KMS-11 (cell line): ENCODE data around the gene AJAP1.

ENCODE experiments used
- H2AFZ ChIP-seq: fragments of 200-600 bp; sonication (generic); 2 replicates; pipeline ENCODE4 v1.6.1; 2016; ENCODE audit warnings: antibody characterized with exemption, mixed run types, low read depth
- H3K27ac ChIP-seq: fragments of 200-600 bp; sonication (generic); 2 replicates; pipeline ENCODE4 v1.6.1; 2016; ENCODE audit warnings: mild to moderate bottlenecking, mixed run types
- H3K27me3 ChIP-seq: fragments of 200-600 bp; sonication (generic); 2 replicates; pipeline ENCODE4 v1.6.1; 2017; ENCODE audit warnings: mild to moderate bottlenecking, low read depth, mixed run types, moderate library complexity; ENCODE audit not compliant: insufficient read depth
- H3K36me3 ChIP-seq: fragments of 200-600 bp; sonication (generic); 2 replicates; pipeline ENCODE4 v1.6.1; 2017; ENCODE audit warnings: mild to moderate bottlenecking, mixed run types; ENCODE audit not compliant: insufficient read depth
- H3K4me1 ChIP-seq: fragments of 200-600 bp; sonication (generic); 2 replicates; pipeline ENCODE4 v1.6.1; 2016; ENCODE audit warnings: mild to moderate bottlenecking, low read depth, mixed run types; ENCODE audit not compliant: poor library complexity, severe bottlenecking
- H3K4me2 ChIP-seq: fragments of 200-600 bp; sonication (generic); 2 replicates; pipeline ENCODE4 v1.7.0; 2016; ENCODE audit warnings: mild to moderate bottlenecking, mixed run types
- H3K4me3 ChIP-seq: fragments of 200-600 bp; sonication (generic); IDR thresholded peaks from 2 replicates; pipeline ENCODE4 v1.6.1; 2017; ENCODE audit warnings: low read depth, low read length, mixed read lengths; ENCODE audit not compliant: insufficient read depth
- H3K79me2 ChIP-seq: fragments of 200-600 bp; sonication (generic); 2 replicates; pipeline ENCODE4 v1.6.1; 2016; ENCODE audit warnings: low read depth, mixed run types; ENCODE audit not compliant: insufficient read depth
- H3K9ac ChIP-seq: fragments of 200-600 bp; sonication (generic); 2 replicates; pipeline ENCODE4 v1.6.1; 2016; ENCODE audit warnings: mild to moderate bottlenecking, mixed run types
- H4K20me1 ChIP-seq: fragments of 200-600 bp; sonication (generic); 2 replicates; pipeline ENCODE4 v1.6.1; 2016; ENCODE audit warnings: mild to moderate bottlenecking, mixed run types; ENCODE audit not compliant: insufficient read depth
- TF ChIP-seq, protein P1 (sequence below): fragments of 200-600 bp; sonication (generic); conservative IDR thresholded peaks from 2 replicates; pipeline ENCODE4 v1.6.1; 2017; ENCODE audit warnings: low read depth, mild to moderate bottlenecking, antibody characterized with exemption, low read length, moderate library complexity, mixed read lengths

Gene AJAP1

DNA sequence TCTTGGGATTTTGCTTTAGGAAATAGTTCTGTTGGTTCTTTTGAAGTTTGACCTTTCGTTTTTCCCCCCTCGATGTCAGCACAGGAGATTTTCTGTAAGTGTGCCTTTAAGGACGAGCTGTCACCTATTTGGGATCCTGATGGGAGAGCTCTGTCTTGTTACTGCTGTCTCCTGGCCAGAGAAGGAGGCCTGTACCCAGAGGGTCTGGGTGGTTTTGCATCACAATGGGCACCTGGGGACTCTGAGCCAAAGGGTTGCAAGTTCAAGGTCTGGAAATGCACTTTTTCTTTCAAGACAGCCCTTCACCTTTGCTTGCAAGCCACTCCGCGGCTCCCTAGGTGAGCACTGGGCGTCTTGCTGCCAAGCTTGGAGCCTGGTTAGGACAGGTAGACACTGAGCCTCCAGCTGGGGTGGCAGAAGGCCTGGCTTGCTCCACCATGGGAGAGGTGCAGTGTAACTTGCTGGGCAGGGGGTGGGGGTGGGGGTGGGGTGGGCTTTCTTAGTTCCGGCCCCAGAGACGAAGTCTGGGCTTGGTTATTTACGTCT is 2.9 kb downstream of the AJAP1 start:
- Histone ChIP-seq H3K4me1 (no peaks in the 10 kb centered on the region), H3K79me2 (no peaks in the 10 kb centered on the region), H3K9ac (no peak overlapping the region), H3K36me3 (no peaks in the 10 kb centered on the region), H3K4me3 (no peak overlapping the region), H3K27me3 (peaks cover 5% of the 10 kb centered on the region), H3K27ac (no peak overlapping the region), H4K20me1 (no peaks in the 10 kb centered on the region), H2AFZ (no peak overlapping the region), H3K4me2 (no peak overlapping the region)
- TF ChIP-seq, protein P1, sequence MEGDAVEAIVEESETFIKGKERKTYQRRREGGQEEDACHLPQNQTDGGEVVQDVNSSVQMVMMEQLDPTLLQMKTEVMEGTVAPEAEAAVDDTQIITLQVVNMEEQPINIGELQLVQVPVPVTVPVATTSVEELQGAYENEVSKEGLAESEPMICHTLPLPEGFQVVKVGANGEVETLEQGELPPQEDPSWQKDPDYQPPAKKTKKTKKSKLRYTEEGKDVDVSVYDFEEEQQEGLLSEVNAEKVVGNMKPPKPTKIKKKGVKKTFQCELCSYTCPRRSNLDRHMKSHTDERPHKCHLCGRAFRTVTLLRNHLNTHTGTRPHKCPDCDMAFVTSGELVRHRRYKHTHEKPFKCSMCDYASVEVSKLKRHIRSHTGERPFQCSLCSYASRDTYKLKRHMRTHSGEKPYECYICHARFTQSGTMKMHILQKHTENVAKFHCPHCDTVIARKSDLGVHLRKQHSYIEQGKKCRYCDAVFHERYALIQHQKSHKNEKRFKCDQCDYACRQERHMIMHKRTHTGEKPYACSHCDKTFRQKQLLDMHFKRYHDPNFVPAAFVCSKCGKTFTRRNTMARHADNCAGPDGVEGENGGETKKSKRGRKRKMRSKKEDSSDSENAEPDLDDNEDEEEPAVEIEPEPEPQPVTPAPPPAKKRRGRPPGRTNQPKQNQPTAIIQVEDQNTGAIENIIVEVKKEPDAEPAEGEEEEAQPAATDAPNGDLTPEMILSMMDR, result no peak

DNA sequence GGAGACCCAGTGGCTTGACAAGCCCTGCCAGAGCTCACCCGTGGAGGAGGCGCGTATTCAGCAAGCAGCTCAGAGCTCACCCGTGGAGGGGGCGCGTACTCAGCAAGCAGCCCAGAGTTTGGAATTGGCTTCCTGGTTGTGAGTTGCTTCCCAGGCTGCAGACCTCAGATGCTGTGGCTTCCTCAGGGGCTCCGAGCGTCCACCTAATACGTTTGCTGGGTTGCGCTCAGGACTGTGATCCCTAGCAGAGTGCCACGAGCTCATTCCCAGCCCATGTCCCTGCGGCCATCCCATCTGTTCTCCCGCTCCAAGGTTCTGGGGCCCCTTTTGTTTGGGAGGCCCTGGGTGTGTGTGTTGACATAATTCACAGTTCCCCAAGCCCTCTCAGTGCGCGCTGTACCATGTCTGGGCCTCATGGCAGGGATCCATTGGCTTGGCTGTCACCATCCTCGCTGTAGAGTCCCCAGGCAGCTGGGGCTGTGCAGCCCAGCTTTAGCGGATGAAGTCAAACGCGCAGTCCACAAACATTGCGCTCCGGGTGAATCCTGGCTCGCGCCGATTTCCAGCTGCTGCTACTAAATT is 3.6 kb downstream of the AJAP1 start:
- Histone ChIP-seq H3K27ac (no peak overlapping the region), H3K36me3 (no peaks in the 10 kb centered on the region), H3K9ac (no peak overlapping the region), H3K27me3 (peaks cover 5% of the 10 kb centered on the region), H2AFZ (no peak overlapping the region), H3K4me3 (no peak overlapping the region), H4K20me1 (no peaks in the 10 kb centered on the region), H3K4me2 (no peak overlapping the region), H3K79me2 (no peaks in the 10 kb centered on the region), H3K4me1 (no peaks in the 10 kb centered on the region)
- TF ChIP-seq, protein P1, result no peak

DNA sequence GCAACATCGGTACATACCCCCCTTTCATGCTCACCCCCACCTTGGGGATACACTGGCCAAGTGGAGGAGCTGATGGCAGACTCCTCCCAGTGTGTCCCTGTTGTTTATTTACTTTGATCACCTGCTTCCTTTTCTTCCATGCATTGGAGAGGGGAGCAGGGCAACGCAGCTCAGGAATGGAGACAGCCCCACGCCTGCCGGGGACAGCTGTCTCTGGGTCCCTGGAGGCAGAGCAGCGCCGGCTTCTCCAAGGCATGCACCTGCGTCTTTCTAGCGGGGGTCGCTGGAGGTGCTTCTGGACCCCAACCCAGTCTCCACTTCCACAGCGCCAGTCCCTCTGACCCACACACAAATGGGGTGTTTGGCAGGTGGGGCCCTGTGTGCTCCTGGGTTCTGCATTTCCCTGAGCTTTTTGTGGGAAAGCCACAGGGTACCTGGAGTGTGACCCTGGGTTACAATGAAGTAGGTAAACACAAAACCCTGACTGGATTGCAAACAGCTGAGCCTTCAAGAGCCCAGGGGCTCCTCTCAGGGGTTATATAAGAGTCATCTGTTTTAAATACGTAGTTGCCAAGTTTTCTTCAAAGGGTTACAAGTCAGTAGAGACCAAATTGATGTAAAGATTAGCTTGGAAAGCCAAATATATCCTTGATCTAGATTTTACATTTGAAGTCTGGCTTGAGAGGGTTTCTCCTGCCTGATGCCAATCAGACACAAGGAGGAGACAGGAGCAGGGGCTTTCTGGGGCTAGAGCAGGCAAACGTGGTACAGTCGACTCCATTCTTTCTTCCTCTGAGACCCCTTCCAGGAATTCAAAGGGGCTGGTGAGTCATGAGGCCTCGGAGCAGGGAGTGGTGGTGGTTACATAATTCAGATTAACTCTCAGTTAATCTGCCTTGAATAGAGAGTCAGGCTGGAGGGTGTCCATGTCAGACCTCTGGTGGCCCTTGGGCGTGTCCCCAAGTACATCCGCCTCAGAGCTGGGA is 4.5 kb downstream of the AJAP1 start:
- H3K4me2 ChIP-seq, result no peak overlapping the region
- H2AFZ ChIP-seq, result no peak overlapping the region
- no peak overlapping the region for H3K27ac ChIP-seq
- H3K79me2 ChIP-seq, result no peaks in the 10 kb centered on the region
- H3K9ac ChIP-seq, result no peak overlapping the region
- peaks cover 5% of the 10 kb centered on the region for H3K27me3 ChIP-seq
- no peaks in the 10 kb centered on the region for H4K20me1 ChIP-seq
- H3K4me3 ChIP-seq, result no peak overlapping the region
- no peaks in the 10 kb centered on the region for H3K36me3 ChIP-seq
- no peaks in the 10 kb centered on the region for H3K4me1 ChIP-seq
- TF ChIP-seq, protein P1, result no peak

DNA sequence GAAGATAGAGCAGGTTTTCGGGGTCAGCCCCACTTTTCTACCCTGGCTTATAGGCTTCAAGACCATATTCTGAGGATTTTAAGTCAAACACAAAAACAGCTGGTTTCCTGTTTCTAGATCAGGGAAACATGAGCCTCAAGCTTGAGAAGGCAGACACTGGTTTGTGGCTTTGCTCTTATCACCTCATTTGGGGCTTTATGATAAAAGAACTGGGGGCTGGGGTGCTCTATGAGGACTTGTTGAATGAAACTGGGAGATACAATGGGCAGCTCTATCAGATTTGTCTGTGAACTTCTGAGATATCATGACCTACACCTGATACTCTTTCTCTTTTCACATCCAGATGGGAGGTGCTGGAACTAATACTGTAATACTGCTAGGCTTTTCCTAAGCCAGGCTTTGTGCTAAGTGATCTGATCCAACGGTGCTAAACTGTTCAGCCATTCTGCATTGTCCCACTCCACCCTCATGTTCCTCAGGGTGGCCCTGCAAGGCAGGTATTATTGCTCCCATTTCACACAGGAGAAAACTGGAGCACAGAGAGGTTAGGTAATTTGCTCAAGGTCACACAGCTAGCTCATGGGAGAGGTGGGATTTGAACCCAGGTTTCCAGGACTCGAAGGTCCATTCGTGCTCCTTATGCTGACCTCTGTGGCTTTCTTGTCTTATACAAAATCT is 6.6 kb downstream of the AJAP1 start:
- H3K27ac ChIP-seq, result no peak overlapping the region
- no peaks in the 10 kb centered on the region for H3K36me3 ChIP-seq

More for the DNA sequence above, 6.6 kb downstream of the AJAP1 start:
- no peak overlapping the region for H3K4me2 ChIP-seq
- no peak overlapping the region for H3K9ac ChIP-seq
- no peak overlapping the region for H3K4me3 ChIP-seq
- TF ChIP-seq, protein P1, result no peak
- no peak overlapping the region for H2AFZ ChIP-seq
- peaks cover 5% of the 10 kb centered on the region for H3K27me3 ChIP-seq
- no peaks in the 10 kb centered on the region for H3K4me1 ChIP-seq
- no peaks in the 10 kb centered on the region for H3K79me2 ChIP-seq
- H4K20me1 ChIP-seq, result no peaks in the 10 kb centered on the region
